HG02588 (cell line): ENCODE measurements around the gene DIP2C.
"Not testable (repeated sequence)": the region's sequence is repeated elsewhere in the genome, so short reads cannot be mapped to it uniquely, and the experiment has no call there.

Source experiments
- ATAC-seq: cut with Tn5 transposase; IDR thresholded peaks from one replicate; pipeline ENCODE4 v1.9.1; 2021; ENCODE audit warnings: mild to moderate bottlenecking, moderate library complexity; ENCODE audit not compliant: unreplicated experiment

The DIP2C gene

DNA sequence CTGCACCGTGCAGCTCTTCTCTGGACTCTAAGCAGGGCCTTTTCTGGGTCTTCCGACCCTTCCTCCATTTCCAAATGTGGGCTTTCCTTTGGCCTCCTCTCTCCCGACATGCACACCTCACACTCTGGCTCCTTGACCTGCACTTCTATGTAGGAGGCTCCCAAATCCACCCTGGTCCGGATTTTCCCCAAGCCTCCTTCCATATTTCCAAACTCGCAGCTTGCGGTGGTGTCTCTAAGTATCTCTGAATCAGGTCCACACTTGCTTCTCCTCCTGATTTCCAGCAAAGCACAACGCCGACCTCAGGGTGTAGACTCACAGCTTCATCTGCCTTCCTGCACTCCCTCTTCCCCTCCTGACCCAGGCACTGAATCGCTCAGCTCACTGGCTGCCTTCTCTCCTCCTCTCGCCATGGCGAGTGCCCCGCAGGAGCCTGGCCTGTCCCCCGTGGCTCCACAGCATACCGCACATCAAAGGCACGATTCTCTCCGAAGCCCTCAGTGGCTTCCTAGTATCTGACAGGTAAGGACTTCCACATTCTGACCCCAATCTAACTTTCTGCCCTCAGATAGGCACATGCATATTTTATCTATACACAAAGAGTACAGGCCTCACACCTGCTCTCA lies 27.8 kb downstream of the DIP2C start:
- no peak for ATAC-seq

- no peak for ATAC-seq
Measured at GRCh38 chr10:660970-661596, 28.4 kb downstream of the DIP2C start.

- ATAC-seq: no peak
Measured at GRCh38 chr10:660413-660969, 29.0 kb downstream of the DIP2C start.

DNA sequence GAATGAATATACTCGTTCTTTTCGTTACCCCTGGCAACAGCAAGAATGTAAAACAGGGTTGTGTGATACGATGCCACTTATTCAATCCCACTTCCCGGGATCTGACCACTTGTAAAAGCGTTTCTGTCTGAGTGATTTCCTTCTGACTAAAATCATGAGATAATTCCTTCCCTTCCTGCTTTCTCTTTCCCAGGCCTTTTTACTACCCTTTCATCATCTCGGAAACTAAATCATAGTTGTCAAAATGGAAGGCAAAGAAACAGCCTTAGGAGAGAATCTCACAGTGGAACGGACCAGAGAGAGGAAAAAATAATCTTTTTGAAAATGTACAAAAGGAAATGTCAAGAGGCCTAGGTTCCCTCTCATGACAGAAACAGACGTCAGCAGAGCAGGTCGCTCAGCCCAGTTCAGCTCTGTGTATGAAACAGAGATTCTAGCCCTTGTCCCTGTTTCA lies 29.8 kb downstream of the DIP2C start:
- ATAC-seq: no peak

DNA sequence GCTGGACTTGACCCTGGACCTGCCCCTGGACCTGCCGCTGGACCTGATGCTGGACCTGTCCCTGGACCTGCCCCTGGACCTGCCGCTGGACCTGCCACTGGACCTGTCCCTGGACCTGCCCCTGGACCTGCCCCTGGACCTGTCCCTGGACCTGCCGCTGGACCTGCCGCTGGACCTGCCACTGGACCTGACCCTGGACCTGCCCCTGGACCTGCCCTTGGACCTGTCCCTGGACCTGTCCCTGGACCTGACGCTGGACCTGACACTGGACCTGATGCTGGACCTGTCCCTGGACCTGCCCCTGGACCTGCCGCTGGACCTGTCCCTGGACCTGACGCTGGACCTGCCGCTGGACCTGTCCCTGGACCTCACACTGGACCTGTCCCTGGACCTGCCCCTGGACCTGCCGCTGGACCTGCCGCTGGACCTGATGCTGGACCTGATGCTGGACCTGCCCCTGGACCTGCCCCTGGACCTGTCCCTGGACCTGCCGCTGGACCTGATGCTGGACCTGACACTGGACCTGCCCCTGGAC lies 31.6 kb downstream of the DIP2C start:
- not testable (repeated sequence) for ATAC-seq

GRCh38 chr10:656883-657282 lies 32.6 kb downstream of the DIP2C start:
- no peak for ATAC-seq

DNA sequence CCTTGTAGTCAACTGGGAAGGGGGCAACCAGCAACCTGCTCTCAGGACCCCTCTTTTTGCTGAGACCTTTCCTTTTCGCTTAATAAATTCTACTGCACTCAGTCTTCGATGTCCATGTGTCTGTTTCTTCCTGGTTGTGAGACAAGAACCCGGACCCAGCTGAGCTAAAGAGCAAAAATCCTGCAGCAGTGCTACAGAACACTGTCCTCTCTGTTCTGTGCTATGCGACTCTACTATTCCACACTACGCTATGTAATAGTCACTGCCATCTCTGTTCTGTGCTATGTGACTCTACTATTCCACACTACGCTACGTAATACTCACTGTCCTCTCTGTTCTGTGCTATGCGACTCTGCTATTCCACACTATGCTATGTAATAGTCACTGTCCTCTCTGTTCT lies 34.3 kb downstream of the DIP2C start:
- no peak for ATAC-seq

GRCh38 chr10:654647-654996 lies 34.8 kb downstream of the DIP2C start:
- ATAC-seq: no peak

DNA sequence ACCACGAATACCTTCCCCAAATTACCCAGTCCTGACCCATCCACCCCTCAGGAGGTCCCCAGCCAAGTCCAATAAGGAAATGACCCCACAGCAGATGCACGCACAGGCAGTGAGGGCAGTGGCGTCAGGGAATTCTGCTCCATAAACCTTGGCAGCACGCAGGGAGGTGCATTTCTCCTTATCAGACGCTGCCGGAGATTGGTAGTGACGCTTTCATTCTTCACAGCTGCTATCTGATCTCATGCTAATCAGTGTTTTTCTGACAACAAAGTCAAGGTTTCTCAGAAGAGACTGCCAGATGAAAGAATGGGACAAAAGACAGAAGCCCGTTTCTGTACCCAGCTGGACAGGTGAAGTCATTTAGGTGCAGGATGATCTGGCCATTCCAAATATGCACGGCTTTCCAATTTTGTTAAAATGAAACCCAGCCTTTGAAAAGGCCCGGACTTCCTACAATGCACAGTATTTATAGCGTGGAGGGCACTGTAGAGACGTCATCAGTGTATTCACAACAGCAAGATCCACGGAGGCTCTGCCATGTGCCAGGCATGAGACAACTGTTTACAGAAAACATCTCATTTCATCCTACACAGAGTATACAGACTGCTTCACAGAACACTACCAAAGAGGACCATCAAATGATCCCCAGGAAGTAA lies 35.3 kb downstream of the DIP2C start:
- no peak for ATAC-seq

- ATAC-seq: not testable (repeated sequence)
Measured at GRCh38 chr10:652832-653459, 36.5 kb downstream of the DIP2C start.

DNA sequence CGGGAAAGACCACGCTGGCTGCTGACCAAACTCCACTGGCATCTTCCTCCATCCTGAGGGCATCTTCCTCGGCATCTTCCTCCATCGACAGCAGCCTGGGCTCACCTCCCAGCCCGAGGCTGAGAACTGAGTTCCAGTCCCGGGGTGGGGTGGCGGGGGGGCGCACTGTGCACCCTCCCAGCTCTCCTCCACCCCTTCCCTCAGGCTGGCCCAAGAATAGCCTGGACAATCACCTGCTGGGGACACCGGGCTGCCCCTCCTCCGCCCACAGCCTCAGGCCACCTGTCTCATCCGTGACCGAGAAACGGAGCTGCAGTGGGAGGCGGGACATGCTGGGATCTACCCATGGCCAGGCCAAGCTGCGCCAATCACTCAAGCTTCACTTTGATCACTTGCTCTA lies 37.2 kb downstream of the DIP2C start:
- no peak for ATAC-seq

- no peak for ATAC-seq
Measured at GRCh38 chr10:651692-652091, 37.8 kb downstream of the DIP2C start.

GRCh38 chr10:650886-651615 lies 38.4 kb downstream of the DIP2C start:
- ATAC-seq: no peak

DNA sequence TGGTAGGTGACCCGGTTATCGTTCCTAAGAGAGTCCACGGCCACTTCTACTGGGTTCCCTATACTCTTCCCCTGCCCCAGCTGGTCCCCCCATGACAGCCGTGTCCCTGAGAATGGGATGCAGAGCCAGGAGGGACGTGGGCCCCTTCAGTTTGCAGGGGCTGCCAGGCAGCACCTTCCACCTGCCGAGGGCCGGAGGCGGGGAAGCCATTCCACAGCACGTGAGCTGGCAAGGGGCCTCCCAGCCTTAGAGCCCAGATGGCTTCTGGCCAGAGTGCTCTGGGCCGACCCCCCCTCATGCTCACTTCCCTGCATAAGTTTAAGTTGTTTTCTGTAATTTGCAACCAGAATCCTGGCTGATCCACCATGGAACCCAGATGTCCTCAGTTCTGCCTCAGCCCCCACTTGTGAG lies 39.0 kb downstream of the DIP2C start:
- no peak for ATAC-seq

DNA sequence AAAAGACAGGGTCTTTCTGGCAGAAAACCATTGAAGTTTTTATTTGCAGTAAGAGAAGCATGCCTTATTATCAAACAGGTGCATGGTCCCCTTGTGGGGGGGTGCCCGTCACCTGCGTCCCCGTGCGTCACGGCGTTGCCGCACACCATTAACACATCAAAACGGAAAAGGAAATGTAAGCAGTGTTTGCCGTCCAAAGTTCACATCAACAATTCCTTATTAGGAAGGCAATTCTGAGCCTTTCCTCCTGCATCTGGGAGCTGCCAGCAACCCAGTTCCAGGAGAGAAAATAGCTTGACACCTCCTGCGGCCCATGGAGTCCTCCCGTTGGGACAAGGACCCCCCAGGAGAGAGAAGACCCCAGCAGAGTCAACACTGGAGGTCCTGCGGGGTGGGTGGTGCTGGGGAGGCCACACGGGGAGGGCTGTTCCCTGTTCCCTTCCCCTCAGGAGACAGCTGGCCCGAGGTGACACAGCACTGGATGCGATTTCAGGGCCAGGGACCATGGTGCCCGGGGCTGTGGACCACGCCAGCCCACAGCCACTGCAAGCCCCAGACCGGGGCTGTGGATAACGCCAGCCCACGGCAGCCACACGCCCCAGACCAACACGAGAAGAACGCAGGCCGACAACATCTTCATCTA lies 39.5 kb downstream of the DIP2C start:
- no peak for ATAC-seq

DNA sequence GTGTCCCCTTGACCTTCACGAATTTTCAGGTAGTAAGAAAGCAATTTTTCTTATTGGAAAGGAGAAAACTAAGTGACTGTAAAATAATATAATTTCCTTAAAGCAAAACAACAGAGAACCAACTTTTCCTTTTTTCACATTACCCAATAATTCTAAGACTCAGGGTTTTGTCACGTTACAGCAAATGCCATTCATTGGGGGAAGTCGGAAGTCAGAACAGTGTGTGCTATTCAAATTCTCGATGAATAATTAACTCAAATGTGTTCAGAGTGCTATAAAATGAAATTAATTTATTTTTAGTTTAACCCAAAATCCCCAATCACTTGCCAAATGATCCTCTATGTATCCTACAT lies 40.0 kb downstream of the DIP2C start:
- no peak for ATAC-seq

- ATAC-seq: not testable (repeated sequence)
Measured at GRCh38 chr10:647019-647418, 42.4 kb downstream of the DIP2C start.

DNA sequence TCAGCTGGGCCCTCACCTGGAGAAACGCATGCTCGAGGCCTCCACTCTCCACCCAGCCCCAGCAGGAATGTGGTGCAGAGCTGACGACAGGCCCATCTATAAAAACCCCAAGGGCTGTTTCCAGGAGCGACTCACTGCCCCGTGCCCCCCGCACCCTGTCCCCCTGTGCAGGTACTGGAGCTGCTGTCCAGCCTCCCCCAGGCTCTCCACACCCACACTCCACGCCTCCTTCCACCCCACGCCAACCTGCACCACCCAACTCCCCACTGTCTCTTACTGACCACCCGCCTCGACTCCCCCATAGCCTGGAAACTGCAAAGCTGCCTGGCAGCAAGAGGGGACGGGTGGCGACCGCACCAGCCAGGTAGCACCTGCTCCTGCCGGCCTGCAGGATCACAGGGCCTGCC lies 43.3 kb downstream of the DIP2C start:
- ATAC-seq: no peak

DNA sequence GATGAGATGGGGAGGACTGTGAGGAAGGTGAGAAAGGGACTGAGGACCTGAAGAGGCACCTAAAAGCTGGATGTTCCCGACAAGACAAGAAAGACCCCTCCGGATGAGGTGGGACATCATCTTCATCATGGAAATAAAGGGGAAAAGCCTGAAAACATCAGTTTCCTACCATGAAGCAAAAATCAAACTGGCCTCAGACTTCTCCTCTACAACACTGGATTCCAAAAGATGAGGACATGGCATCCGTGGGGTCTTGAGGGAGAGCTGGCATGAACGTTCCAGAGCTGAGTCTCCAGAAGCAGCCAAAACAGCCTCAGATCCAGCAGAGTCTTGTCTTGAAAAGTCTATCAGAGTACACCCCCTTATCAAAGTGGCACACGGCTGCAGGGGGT lies 44.5 kb downstream of the DIP2C start:
- no peak for ATAC-seq
